Measurements from ENCODE around the gene POU2AF1. TPM values are rescaled to one million over a fixed set of nuclear protein-coding genes. Genes with fewer than 3 reads are reported as not detected.

POU2AF1 gene
- polyA plus RNA-seq, 1 donor (not counting 4 experiments of a cell fraction or from before 2014, with no cell fraction given), result not detected

- H3K27ac ChIP-seq (ENCODE audit: control insufficient read depth, insufficient read depth, low read length), result no peak overlapping the region
Observed at GRCh38 chr11:111327908-111328624, 51.0 kb downstream of the POU2AF1 start.

GRCh38 chr11:111326824-111327223 lies 52.3 kb downstream of the POU2AF1 start:
- no peaks in the 10 kb centered on the region for H3K9me1 ChIP-seq (ENCODE audit: control insufficient read depth, extremely low read depth, insufficient read depth, low read length)

More at GRCh38 chr11:111327908-111328624, 51.0 kb downstream of the POU2AF1 start:
- Histone ChIP-seq H3K9ac (ENCODE audit: control insufficient read depth, extremely low read depth, insufficient read depth, low read length) (no peak overlapping the region), H3K9me3 (ENCODE audit: control insufficient read depth, low read depth, low read length) (no peaks in the 10 kb centered on the region), H4K20me1 (ENCODE audit: control insufficient read depth, extremely low read depth, insufficient read depth, low read length) (no peaks in the 10 kb centered on the region), H3K4me3 (ENCODE audit: control insufficient read depth in 2 of 3, extremely low read depth in 1 of 3, insufficient read depth in 2 of 3, low read depth in 1 of 3, low read length in 3 of 3) (no peak overlapping the region), H2AFZ (ENCODE audit: control insufficient read depth, low read length) (no peak overlapping the region), H3K27me3 (ENCODE audit: control insufficient read depth, extremely low read depth, insufficient read depth, low read length) (no peaks in the 10 kb centered on the region), H3K79me2 (ENCODE audit: control insufficient read depth, insufficient read depth, low read length) (no peaks in the 10 kb centered on the region), H3K4me2 (ENCODE audit: control insufficient read depth, extremely low read depth, insufficient read depth, low read depth, low read length) (no peak overlapping the region), H3K9me1 (ENCODE audit: control insufficient read depth, extremely low read depth, insufficient read depth, low read length) (no peaks in the 10 kb centered on the region), H3K36me3 (ENCODE audit: control insufficient read depth in 2 of 2, extremely low read depth in 1 of 2, insufficient read depth in 2 of 2, low read length in 2 of 2) (no peaks in the 10 kb centered on the region), H3K4me1 (ENCODE audit: control insufficient read depth, extremely low read depth, insufficient read depth, low read length) (peaks cover 8% of the 10 kb centered on the region)
- no peak for TF ChIP-seq CTCF (optimal IDR thresholded peaks at IDR 0.05 in 1 of 3, IDR thresholded peaks at IDR 0.05 in 1 of 3, conservative IDR thresholded peaks at IDR 0.05 in 1 of 3; ENCODE audit: extremely low read depth in 1 of 3, insufficient read depth in 2 of 3, low read length in 3 of 3)
- no peak for TF ChIP-seq EZH2 (IDR thresholded peaks at IDR 0.05; ENCODE audit: low read length)
- dilution Hi-C loops (cut with MboI; ENCODE audit: extremely low pct_ligation_motif_present, low sequenced_read_pairs), result no loop called here
- DNase-seq (ENCODE audit: low read depth, low spot score) (no peak), FAIRE-seq (no peak)

More at GRCh38 chr11:111326824-111327223, 52.3 kb downstream of the POU2AF1 start:
- Histone ChIP-seq H4K20me1 (ENCODE audit: control insufficient read depth, extremely low read depth, insufficient read depth, low read length) (no peaks in the 10 kb centered on the region), H3K4me2 (ENCODE audit: control insufficient read depth, extremely low read depth, insufficient read depth, low read depth, low read length) (no peak overlapping the region), H3K4me3 (ENCODE audit: control insufficient read depth in 2 of 3, extremely low read depth in 1 of 3, insufficient read depth in 2 of 3, low read depth in 1 of 3, low read length in 3 of 3) (no peak overlapping the region), H3K9me3 (ENCODE audit: control insufficient read depth, low read depth, low read length) (no peaks in the 10 kb centered on the region), H3K9ac (ENCODE audit: control insufficient read depth, extremely low read depth, insufficient read depth, low read length) (no peak overlapping the region), H3K27ac (ENCODE audit: control insufficient read depth, insufficient read depth, low read length) (no peak overlapping the region), H2AFZ (ENCODE audit: control insufficient read depth, low read length) (no peak overlapping the region), H3K27me3 (ENCODE audit: control insufficient read depth, extremely low read depth, insufficient read depth, low read length) (no peaks in the 10 kb centered on the region), H3K79me2 (ENCODE audit: control insufficient read depth, insufficient read depth, low read length) (no peaks in the 10 kb centered on the region), H3K36me3 (ENCODE audit: control insufficient read depth in 2 of 2, extremely low read depth in 1 of 2, insufficient read depth in 2 of 2, low read length in 2 of 2) (no peaks in the 10 kb centered on the region), H3K4me1 (ENCODE audit: control insufficient read depth, extremely low read depth, insufficient read depth, low read length) (peaks cover 2% of the 10 kb centered on the region)
- FAIRE-seq (no peak), DNase-seq (ENCODE audit: low read depth, low spot score) (no peak)
- dilution Hi-C loops (cut with MboI; ENCODE audit: extremely low pct_ligation_motif_present, low sequenced_read_pairs), result no loop called here
- no peak for TF ChIP-seq CTCF (optimal IDR thresholded peaks at IDR 0.05 in 1 of 3, IDR thresholded peaks at IDR 0.05 in 1 of 3, conservative IDR thresholded peaks at IDR 0.05 in 1 of 3; ENCODE audit: extremely low read depth in 1 of 3, insufficient read depth in 2 of 3, low read length in 3 of 3)
- TF ChIP-seq EZH2 (IDR thresholded peaks at IDR 0.05; ENCODE audit: low read length), result no peak

All from keratinocyte (primary cell).